MCF 10A (cell line): Measurements from ENCODE around the gene MAMSTR. TPM values are rescaled to one million over a fixed set of nuclear protein-coding genes. Genes with fewer than 3 reads are reported as not detected.
"Not testable (repeated sequence)": the region's sequence is repeated elsewhere in the genome, so short reads cannot be mapped to it uniquely, and the experiment has no call there.

Experiments used
- Bru-seq: library from RNA; stranded (reverse); fragments of 400-500 nt; gene quantifications from one replicate; lab custom pipeline; 2021; lab: Mats Ljungman, UMichigan
- BruChase-seq, 2 experiments: library from RNA; stranded (reverse); fragments of 400-500 nt; gene quantifications; one replicate each; lab custom pipeline; 2021; lab: Mats Ljungman, UMichigan
- BruUV-seq: library from RNA; stranded (reverse); fragments of 400-500 nt; replicated peaks from 2 replicates; lab custom pipeline; 2021; lab: Mats Ljungman, UMichigan
- CTCF ChIA-PET: fragments of 300-600 bp; sonication (Branson Sonifier 250); formaldehyde crosslinking; extraction: SDS; loops from one replicate; lab custom pipeline; 2021; ENCODE audit warnings: antibody characterized with exemption, inconsistent platforms; lab: Yijun Ruan, JAX
- POLR2A ChIA-PET: fragments of 300-600, 350-650 bp; sonication (Branson Sonifier 250); formaldehyde crosslinking; extraction: SDS; loops from one replicate; lab custom pipeline; 2020; ENCODE audit warnings: antibody characterized with exemption, inconsistent platforms; lab: Yijun Ruan, JAX
- DNase-seq: peaks from one replicate; pipeline ENCODE4 v3.0.0-alpha.2; 2018; ENCODE audit not compliant: unreplicated experiment
- H3K27ac Mint-ChIP-seq: one replicate; pipeline ENCODE4 v1.8.0; 2022; ENCODE audit warnings: mild to moderate bottlenecking, low read depth, mixed read lengths; ENCODE audit not compliant: unreplicated experiment
- H3K27me3 Mint-ChIP-seq: one replicate; pipeline ENCODE4 v1.8.0; 2022; ENCODE audit warnings: mixed read lengths; ENCODE audit not compliant: insufficient read depth, unreplicated experiment
- H3K36me3 Mint-ChIP-seq: one replicate; pipeline ENCODE4 v1.8.0; 2022; ENCODE audit warnings: mild to moderate bottlenecking, moderate library complexity, mixed read lengths; ENCODE audit not compliant: insufficient read depth, unreplicated experiment
- H3K4me1 Mint-ChIP-seq: one replicate; pipeline ENCODE4 v1.8.0; 2022; ENCODE audit warnings: mixed read lengths; ENCODE audit not compliant: insufficient read depth, unreplicated experiment
- H3K4me3 Mint-ChIP-seq: one replicate; pipeline ENCODE4 v1.8.0; 2022; ENCODE audit warnings: mild to moderate bottlenecking, moderate library complexity, mixed read lengths; ENCODE audit not compliant: unreplicated experiment
- H3K9me3 Mint-ChIP-seq: one replicate; pipeline ENCODE4 v1.8.0; 2022; ENCODE audit warnings: mixed read lengths; ENCODE audit not compliant: unreplicated experiment
- CTCF ChIP-seq: fragments of 200-600 bp; IDR thresholded peaks from one replicate; pipeline ENCODE4 v1.8.0; 2022; ENCODE audit warnings: antibody characterized with exemption, mild to moderate bottlenecking; ENCODE audit not compliant: unreplicated experiment
- intact Hi-C: fragments of 100-400 bp; cut with micrococcal nuclease; formaldehyde crosslinking; loops from 2 replicates; pipeline ENCODE4 v1.14.1; 2022
- long read RNA-seq: library from polyadenylated mRNA; stranded (forward); transcript quantifications from one replicate; pipeline ENCODE4 v2.0.0, GENCODE V29; 2022
- total RNA-seq: library from RNA; stranded (reverse); gene quantifications from 2 replicates; pipeline ENCODE4 v1.2.3, GENCODE V29; 2022

MAMSTR gene
- 0.22 and 0.65 TPM in 2 replicates for total RNA-seq
- percentile 24 among the genes with signal in this experiment for Bru-seq, nascent RNA
- percentile 47 among the genes with signal in this experiment for BruChase-seq, experiment 1, labeled RNA remaining after a 6-hour chase
- BruChase-seq, experiment 2, labeled RNA remaining after a 2-hour chase = percentile 25 among the genes with signal in this experiment
- long read RNA-seq, partial matches to known transcripts = 0 of 1 reads
- long read RNA-seq, other reads (novel, unspliced or antisense) = 1 of 1 reads

GRCh38 chr19:48719263-48720171 is at the start of gene MAMSTR:
MAMSTR (minus strand) TSS chr19:48719725; CDS start chr19:48719031, 694 bp downstream.
- no peak for DNase-seq
- Mint-ChIP-seq H3K4me1 (peaks cover 12% of the 10 kb centered on the region), H3K27me3 (no peaks in the 10 kb centered on the region), H3K4me3 (peak within 1 kb of the TSS; percentile 87), H3K27ac (peak within 1 kb of the TSS; percentile 30), H3K9me3 (no peaks in the 10 kb centered on the region), H3K36me3 (no peaks in the 10 kb centered on the region)
- no TSS peak for BruUV-seq
- intact Hi-C loops = no loop called here
- ChIA-PET CTCF (no interaction called here), POLR2A (no interaction called here)
- TF ChIP-seq CTCF = no peak

DNA sequence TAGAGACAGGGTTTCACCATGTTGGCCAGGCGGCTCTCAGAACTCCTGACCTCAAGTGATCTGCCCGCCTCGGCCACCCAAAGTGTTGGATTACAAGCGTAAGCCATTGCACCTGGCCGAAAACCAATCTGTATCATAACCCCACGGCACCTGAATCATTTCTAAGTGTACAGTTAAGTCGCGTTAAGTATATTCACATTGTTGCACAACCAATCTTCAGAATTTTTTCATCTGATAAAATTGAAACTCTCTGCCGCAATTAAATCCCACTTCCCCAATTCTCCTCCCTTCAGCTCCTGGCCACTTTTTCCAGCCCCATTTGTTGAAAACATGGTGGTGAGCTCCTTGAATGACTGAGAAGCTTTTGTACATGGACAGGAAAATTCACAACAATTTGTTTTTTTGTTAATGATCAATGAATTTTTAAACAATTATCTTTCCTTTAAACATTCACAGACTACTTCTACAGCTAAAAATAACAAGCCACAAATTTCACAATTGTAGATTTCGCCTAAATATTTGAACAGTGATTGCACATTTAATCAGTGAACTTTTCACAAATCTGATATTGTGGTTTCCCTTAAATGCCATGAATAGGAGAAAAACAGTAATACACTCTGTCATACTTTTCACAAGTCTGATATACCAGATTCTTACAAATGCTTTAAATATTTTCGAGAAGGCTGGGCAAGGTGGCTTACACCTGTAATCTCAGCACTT is 49.6 kb upstream of the MAMSTR start:
- Mint-ChIP-seq H3K36me3 (peaks cover under 1% of the 10 kb centered on the region), H3K9me3 (no peaks in the 10 kb centered on the region), H3K4me3 (no peak overlapping the region), H3K27me3 (peaks cover 17% of the 10 kb centered on the region), H3K27ac (no peak overlapping the region), H3K4me1 (peaks cover 11% of the 10 kb centered on the region)
- no TSS peak for BruUV-seq
- intact Hi-C loops = no loop called here
- DNase-seq = no peak
- ChIA-PET CTCF (interaction anchor here (1.1 to 2.8 kb wide), 2 partner anchors 10 to 19 kb away, joined by 3 to 14 read pairs; no protein-coding TSS in a partner anchor), POLR2A (no interaction called here)
- no peak for TF ChIP-seq CTCF

DNA sequence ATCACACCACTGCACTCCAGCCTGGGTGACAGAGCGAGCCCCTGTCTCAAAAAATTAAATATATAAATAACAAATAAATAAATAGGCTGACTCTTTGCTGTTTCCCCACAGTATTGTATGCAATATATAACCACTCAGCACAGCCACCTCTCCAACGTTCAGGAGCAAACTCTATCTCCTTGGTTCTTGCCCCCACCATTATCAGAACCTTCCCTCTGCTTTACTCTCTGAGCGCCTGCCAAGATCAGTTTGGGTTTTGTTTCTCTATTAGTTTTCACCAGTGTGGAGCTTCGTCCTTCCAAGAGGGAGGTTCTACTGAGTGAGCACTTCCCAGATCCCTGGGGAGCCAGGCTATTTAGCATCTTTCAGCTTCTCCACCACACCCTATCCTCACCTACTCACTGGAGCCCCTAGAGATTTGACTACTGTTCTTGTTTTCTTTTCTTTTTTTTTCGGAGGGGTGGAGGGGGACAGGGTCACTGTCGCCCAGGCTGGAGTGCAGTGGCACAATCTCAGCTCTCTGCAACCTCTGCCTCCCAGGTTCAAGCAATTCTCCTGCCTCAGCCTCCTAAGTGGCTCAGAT is 48.7 kb upstream of the MAMSTR start:
- POLR2A ChIA-PET, H3K27ac Mint-ChIP-seq, H3K4me3 Mint-ChIP-seq, DNase-seq, H3K36me3 Mint-ChIP-seq, intact Hi-C loops, H3K9me3 Mint-ChIP-seq, BruUV-seq: not testable (repeated sequence)
- CTCF ChIA-PET = interaction anchor here (0.6 to 1.1 kb wide), 3 partner anchors 9 to 752 kb away, joined by 3 read pairs; no protein-coding TSS in a partner anchor
- H3K27me3 Mint-ChIP-seq = peaks cover 18% of the 10 kb centered on the region
- H3K4me1 Mint-ChIP-seq = peaks cover 11% of the 10 kb centered on the region

DNA sequence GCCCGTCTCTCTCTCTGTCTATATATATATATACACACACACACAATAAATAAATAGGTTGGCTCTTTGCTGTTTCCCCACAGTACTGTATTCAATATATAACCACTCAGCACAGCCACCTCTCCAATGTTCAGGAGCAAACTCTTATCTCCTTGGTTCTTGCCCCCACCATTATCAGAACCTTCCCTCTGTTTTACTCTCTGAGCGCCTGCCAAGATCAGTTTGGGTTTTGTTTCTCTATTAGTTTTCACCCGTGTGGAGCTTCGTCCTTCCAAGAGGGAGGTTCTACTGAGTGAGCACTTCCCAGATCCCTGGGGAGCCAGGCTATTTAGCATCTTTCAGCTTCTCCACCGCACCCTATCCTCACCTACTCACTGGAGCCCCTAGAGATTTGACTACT is 46.3 kb upstream of the MAMSTR start:
- H3K4me3 Mint-ChIP-seq, BruUV-seq, intact Hi-C loops, H3K4me1 Mint-ChIP-seq, POLR2A ChIA-PET, CTCF ChIA-PET, H3K27ac Mint-ChIP-seq, H3K9me3 Mint-ChIP-seq, DNase-seq, H3K36me3 Mint-ChIP-seq: not testable (repeated sequence)
- peaks cover 42% of the 10 kb centered on the region for H3K27me3 Mint-ChIP-seq
